Mucosa of descending colon (tissue), 3 donors: Measurements from ENCODE around the gene EYA3. TPM values are rescaled to one million over a fixed set of nuclear protein-coding genes. Genes with fewer than 3 reads are reported as not detected.

ENCODE experiments used
- ATAC-seq: fragments of 200-7000 bp; cut with Tn5 transposase; one replicate; pipeline ENCODE4 v1.9.1; 2020; ENCODE audit warnings: mild to moderate bottlenecking, moderate library complexity
- DNase-seq, 3 donors: peaks; one replicate each; pipeline ENCODE4 v3.0.0-alpha.2; 2020
- H3K36me3 ChIP-seq: fragments of 200-600 bp; one replicate; pipeline ENCODE4 v1.8.0; 2021; ENCODE audit warnings: low read depth, mild to moderate bottlenecking
- H3K4me1 ChIP-seq: fragments of 200-600 bp; one replicate; pipeline ENCODE4 v1.8.0; 2021; ENCODE audit warnings: low read depth, mild to moderate bottlenecking
- H3K4me3 ChIP-seq: fragments of 200-600 bp; one replicate; pipeline ENCODE4 v1.8.0; 2021; ENCODE audit warnings: mild to moderate bottlenecking
- H3K9me3 ChIP-seq: fragments of 200-600 bp; one replicate; pipeline ENCODE4 v1.8.0; 2021; ENCODE audit warnings: mild to moderate bottlenecking
- intact Hi-C, 2 donors: fragments of 100-400 bp; cut with DNase I in 1 of 2; cut with micrococcal nuclease in 1 of 2; formaldehyde crosslinking; loops; one replicate each; pipeline versions ENCODE4 v1.11.0 to v1.11.1; 2022; cut with DNase I, micrococcal nuclease
- total RNA-seq, 3 donors: library from RNA; stranded (reverse); fragmentation: NEBNext Ultra II Directional in 2 of 3; extraction: Animal tissue kit (Norgen Biotek cat#: 25700) in 2 of 3; gene quantifications; one replicate each; pipeline versions ENCODE4 v1.2.1 to v1.2.4, GENCODE V29; 2021 to 2023
- TF ChIP-seq, protein P1 (sequence below): fragments of 200-600 bp; IDR thresholded peaks from one replicate; pipeline ENCODE4 v1.8.0; 2022; ENCODE audit warnings: antibody characterized with exemption, mild to moderate bottlenecking
- donor health status: DM: no; HTN: no; CAD: no; lungs with moderate emphysema.
- donor health status: DM: no; HTN: no; CAD: no.
- donor health status: DM: no; HTN: yes; CAD: no.

EYA3 gene
- total RNA-seq, 3 donors from 2014 or later, result 19.2 to 22.8 (median 19.9) TPM

DNA sequence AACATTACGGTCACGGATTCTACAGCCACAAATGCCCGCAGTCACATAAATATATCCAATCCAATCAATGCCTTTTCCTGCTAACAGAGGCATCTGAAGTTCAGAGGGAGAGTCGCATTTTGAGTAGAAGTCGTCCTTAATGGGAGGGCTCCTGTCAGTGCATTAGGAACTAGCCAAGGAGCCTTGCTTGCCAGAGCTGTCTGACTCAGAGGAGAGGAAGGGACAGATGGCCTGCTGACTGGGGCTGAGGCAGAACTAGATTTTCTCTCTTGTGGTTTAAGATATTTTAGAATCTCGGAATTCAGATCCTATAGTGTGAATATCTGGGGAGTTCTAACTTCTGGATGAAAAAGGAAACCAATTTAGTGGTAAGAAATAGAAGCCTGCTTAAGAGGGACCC is 118.0 kb downstream of the EYA3 start:
- H3K4me1 ChIP-seq, result peaks cover 4% of the 10 kb centered on the region
- DNase-seq, result peak in 1 of 3 donors; percentile 15
- no peak overlapping the region for H3K4me3 ChIP-seq
- H3K36me3 ChIP-seq, result no peaks in the 10 kb centered on the region
- ATAC-seq, result peak; percentile 24
- H3K9me3 ChIP-seq, result no peaks in the 10 kb centered on the region
- TF ChIP-seq, protein P1, sequence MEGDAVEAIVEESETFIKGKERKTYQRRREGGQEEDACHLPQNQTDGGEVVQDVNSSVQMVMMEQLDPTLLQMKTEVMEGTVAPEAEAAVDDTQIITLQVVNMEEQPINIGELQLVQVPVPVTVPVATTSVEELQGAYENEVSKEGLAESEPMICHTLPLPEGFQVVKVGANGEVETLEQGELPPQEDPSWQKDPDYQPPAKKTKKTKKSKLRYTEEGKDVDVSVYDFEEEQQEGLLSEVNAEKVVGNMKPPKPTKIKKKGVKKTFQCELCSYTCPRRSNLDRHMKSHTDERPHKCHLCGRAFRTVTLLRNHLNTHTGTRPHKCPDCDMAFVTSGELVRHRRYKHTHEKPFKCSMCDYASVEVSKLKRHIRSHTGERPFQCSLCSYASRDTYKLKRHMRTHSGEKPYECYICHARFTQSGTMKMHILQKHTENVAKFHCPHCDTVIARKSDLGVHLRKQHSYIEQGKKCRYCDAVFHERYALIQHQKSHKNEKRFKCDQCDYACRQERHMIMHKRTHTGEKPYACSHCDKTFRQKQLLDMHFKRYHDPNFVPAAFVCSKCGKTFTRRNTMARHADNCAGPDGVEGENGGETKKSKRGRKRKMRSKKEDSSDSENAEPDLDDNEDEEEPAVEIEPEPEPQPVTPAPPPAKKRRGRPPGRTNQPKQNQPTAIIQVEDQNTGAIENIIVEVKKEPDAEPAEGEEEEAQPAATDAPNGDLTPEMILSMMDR, result no peak
- intact Hi-C loops, result no loop called here

DNA sequence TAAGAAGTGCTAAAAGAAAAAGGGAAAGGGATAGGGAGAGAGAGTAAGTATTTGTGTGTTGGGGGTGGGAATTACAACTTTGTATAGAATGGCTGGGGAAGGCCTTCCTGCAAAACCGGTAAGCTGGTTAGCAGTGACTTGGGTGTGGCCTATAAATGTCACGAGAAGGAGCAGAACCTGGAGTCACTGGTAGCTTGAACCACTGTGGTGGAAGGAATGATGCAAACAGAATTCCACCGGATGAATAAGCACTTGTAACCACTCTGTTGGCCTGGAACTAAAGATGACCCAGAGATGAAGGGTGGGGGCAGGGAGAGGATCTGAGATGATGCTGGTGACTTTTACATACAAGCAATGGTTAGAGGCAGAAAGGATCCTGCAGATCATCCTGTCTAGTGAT is 119.7 kb downstream of the EYA3 start:
- no peak overlapping the region for H3K4me3 ChIP-seq
- ATAC-seq, result peak; percentile 65
- peak in 1 of 3 donors; percentile 32 for DNase-seq
- H3K9me3 ChIP-seq, result no peaks in the 10 kb centered on the region
- H3K36me3 ChIP-seq, result no peaks in the 10 kb centered on the region
- intact Hi-C loops, result no loop called here
- H3K4me1 ChIP-seq, result peaks cover 4% of the 10 kb centered on the region
- TF ChIP-seq, protein P1, result no peak

DNA sequence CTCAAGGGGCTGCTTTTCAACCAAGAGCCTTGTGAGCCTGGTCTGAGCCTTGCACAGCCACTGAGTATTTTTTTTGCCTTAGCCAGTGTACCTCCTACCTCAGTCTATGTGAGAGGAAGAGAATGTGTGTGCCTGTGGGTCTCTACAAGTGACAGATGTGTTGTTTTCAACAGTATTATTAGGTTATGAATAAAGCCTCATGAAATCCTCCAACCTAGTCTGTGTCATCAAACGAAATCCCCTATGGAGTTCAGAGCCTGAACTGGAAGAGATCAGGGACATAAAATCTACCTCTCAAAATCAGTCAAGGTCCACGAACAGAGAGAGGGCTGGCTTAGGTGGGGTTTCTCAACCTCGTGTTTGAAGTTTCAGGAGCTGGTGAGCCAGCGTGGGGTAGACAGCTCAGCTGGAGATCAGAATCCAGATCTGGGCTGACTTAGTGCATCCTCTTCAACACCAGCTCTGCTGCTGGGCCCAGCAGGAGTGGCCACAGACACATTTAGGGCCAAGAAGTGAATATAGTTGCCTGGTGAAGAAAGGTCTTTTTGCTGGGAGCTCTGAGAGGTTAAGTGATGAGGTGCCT is 120.4 kb downstream of the EYA3 start:
- DNase-seq (no peak), ATAC-seq (no peak)
- intact Hi-C loops, result no loop called here
- H3K9me3 ChIP-seq, result no peaks in the 10 kb centered on the region
- H3K4me3 ChIP-seq, result no peak overlapping the region
- no peaks in the 10 kb centered on the region for H3K36me3 ChIP-seq
- peaks cover 4% of the 10 kb centered on the region for H3K4me1 ChIP-seq
- TF ChIP-seq, protein P1, result no peak

DNA sequence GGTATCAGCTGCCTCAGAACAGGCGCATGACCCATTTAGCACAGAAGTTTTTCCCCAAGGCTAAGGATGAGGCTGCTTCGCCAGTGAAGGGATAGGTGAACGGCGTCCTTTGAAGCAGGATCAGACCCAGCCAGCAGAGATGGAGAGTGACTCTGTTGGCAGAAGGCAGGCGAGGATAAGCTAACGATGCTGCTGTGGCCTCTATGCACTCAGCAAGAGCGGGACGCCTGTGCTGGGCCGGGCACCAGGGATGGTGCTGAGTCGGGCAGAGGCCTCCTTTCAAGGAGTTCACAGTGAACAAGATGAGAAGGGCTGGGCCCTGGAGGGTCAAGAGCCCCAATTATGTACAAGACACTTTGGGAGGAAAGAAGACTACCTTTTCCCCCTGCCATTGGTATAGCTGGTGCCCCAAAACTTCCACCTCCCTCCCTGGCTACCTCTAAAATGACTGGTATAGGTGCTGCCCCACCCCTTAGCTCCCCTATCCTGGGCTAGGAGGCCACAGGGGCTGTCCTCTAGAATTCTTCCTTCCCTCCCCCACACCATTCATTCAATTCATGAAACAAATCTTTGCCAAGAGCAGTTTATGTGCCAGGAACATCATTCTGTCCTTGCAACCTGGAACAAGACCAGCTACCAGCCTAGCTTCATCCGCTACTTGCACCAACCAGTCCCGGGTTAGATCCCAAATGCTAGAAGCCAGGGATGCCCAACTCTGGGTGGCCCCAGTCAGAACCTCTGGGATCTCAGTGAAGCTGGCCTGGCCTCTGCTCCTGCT is 121.1 kb downstream of the EYA3 start:
- DNase-seq (no peak), ATAC-seq (no peak)
- Histone ChIP-seq H3K4me1 (peaks cover 4% of the 10 kb centered on the region), H3K4me3 (no peak overlapping the region), H3K36me3 (no peaks in the 10 kb centered on the region), H3K9me3 (no peaks in the 10 kb centered on the region)
- TF ChIP-seq, protein P1, result no peak
- intact Hi-C loops, result no loop called here

DNA sequence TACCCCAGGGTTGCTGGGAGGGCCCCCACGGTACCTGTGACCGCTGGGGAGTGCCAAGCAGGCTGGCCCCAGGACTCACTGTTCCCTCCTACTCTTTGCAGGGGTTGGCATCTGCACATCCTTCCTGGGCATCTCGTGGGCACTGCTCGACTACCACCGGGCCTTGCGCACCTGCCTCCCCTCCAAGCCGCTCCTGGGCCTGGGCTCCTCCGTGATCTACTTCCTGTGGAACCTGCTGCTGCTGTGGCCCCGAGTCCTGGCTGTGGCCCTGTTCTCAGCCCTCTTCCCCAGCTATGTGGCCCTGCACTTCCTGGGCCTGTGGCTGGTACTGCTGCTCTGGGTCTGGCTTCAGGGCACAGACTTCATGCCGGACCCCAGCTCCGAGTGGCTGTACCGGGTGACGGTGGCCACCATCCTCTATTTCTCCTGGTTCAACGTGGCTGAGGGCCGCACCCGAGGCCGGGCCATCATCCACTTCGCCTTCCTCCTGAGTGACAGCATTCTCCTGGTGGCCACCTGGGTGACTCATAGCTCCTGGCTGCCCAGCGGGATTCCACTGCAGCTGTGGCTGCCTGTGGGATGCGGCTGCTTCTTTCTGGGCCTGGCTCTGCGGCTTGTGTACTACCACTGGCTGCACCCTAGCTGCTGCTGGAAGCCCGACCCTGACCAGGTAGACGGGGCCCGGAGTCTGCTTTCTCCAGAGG is 121.9 kb downstream of the EYA3 start:
- Histone ChIP-seq H3K36me3 (no peaks in the 10 kb centered on the region), H3K4me1 (no peaks in the 10 kb centered on the region), H3K4me3 (no peak overlapping the region), H3K9me3 (no peaks in the 10 kb centered on the region)
- ATAC-seq (no peak), DNase-seq (peak in 1 of 3 donors; percentile 46)
- TF ChIP-seq, protein P1, result no peak
- intact Hi-C loops, result no loop called here
